ENCODE data around the gene NFIB. TPM values are rescaled to one million over a fixed set of nuclear protein-coding genes. Genes with fewer than 3 reads are reported as not detected.

NFIB gene
- total RNA-seq, 1 experiment from 2014 or later = 12.5 TPM

DNA sequence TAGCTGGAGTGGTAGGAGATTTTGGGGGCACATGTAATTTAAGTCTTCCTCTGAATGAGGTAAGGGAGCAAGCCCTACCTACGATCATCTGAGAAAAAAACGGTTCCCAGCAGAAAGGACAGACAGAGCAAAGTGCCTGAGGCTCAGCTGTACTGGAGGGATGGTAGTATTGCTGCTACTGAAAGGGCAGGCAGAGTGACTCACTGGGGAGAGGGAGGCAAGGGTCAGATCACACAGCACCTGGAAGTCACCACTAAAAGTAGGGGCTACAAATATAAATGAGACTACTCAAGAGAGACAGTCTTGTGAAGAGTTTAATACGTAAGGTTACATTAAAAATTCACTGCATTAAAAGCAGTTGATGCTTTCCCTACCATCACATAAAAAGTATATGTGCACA lies 75.9 kb downstream of the NFIB start (continued):
- TF ChIP-seq, protein P1, sequence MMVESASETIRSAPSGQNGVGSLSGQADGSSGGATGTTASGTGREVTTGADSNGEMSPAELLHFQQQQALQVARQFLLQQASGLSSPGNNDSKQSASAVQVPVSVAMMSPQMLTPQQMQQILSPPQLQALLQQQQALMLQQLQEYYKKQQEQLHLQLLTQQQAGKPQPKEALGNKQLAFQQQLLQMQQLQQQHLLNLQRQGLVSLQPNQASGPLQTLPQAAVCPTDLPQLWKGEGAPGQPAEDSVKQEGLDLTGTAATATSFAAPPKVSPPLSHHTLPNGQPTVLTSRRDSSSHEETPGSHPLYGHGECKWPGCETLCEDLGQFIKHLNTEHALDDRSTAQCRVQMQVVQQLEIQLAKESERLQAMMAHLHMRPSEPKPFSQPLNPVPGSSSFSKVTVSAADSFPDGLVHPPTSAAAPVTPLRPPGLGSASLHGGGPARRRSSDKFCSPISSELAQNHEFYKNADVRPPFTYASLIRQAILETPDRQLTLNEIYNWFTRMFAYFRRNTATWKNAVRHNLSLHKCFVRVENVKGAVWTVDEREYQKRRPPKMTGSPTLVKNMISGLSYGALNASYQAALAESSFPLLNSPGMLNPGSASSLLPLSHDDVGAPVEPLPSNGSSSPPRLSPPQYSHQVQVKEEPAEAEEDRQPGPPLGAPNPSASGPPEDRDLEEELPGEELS (CRISPR knock-in tag; IDR thresholded peaks at IDR 0.05) = no peak
- TF ChIP-seq, protein P2, sequence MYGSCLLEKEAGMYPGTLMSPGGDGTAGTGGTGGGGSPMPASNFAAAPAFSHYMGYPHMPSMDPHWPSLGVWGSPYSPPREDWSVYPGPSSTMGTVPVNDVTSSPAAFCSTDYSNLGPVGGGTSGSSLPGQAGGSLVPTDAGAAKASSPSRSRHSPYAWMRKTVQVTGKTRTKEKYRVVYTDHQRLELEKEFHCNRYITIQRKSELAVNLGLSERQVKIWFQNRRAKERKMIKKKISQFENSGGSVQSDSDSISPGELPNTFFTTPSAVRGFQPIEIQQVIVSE (CRISPR knock-in tag; IDR thresholded peaks at IDR 0.05; ENCODE audit: borderline replicate concordance) = no peak
- TF ChIP-seq, protein P3, sequence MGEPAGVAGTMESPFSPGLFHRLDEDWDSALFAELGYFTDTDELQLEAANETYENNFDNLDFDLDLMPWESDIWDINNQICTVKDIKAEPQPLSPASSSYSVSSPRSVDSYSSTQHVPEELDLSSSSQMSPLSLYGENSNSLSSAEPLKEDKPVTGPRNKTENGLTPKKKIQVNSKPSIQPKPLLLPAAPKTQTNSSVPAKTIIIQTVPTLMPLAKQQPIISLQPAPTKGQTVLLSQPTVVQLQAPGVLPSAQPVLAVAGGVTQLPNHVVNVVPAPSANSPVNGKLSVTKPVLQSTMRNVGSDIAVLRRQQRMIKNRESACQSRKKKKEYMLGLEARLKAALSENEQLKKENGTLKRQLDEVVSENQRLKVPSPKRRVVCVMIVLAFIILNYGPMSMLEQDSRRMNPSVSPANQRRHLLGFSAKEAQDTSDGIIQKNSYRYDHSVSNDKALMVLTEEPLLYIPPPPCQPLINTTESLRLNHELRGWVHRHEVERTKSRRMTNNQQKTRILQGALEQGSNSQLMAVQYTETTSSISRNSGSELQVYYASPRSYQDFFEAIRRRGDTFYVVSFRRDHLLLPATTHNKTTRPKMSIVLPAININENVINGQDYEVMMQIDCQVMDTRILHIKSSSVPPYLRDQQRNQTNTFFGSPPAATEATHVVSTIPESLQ (CRISPR knock-in tag; IDR thresholded peaks at IDR 0.05) = no peak
- TF ChIP-seq TEAD4 (CRISPR knock-in tag; IDR thresholded peaks at IDR 0.05) = no peak
- TF ChIP-seq ELF4 (CRISPR knock-in tag; IDR thresholded peaks at IDR 0.05; ENCODE audit: low read depth) = no peak

DNA sequence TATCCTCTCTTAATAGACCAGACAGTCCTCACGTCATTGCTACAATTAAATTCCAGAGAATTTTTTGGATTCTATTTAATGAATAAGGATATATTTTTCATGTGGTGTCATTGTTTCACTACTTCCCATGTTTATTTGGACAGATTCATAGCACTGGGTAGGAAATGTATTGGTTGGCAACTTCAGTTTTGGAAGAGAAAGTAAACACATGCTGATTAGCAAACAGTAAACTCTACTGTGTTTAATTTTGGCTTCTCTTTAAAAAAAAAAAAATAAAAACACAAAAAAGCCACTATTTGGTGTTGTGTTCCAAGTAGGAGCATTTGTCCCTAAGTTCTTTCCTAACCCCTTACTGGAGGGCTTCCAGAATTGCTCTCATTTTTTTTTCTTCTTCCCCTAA lies 77.3 kb downstream of the NFIB start:
- TF ChIP-seq NR1H2 (CRISPR knock-in tag; IDR thresholded peaks at IDR 0.05) = no peak
- no peak for TF ChIP-seq ZNF416 (CRISPR knock-in tag; IDR thresholded peaks at IDR 0.05)
- TF ChIP-seq, protein P4, sequence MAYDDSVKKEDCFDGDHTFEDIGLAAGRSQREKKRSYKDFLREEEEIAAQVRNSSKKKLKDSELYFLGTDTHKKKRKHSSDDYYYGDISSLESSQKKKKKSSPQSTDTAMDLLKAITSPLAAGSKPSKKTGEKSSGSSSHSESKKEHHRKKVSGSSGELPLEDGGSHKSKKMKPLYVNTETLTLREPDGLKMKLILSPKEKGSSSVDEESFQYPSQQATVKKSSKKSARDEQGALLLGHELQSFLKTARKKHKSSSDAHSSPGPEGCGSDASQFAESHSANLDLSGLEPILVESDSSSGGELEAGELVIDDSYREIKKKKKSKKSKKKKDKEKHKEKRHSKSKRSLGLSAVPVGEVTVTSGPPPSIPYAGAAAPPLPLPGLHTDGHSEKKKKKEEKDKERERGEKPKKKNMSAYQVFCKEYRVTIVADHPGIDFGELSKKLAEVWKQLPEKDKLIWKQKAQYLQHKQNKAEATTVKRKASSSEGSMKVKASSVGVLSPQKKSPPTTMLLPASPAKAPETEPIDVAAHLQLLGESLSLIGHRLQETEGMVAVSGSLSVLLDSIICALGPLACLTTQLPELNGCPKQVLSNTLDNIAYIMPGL (CRISPR knock-in tag; IDR thresholded peaks at IDR 0.05) = no peak
- TF ChIP-seq, protein P5, sequence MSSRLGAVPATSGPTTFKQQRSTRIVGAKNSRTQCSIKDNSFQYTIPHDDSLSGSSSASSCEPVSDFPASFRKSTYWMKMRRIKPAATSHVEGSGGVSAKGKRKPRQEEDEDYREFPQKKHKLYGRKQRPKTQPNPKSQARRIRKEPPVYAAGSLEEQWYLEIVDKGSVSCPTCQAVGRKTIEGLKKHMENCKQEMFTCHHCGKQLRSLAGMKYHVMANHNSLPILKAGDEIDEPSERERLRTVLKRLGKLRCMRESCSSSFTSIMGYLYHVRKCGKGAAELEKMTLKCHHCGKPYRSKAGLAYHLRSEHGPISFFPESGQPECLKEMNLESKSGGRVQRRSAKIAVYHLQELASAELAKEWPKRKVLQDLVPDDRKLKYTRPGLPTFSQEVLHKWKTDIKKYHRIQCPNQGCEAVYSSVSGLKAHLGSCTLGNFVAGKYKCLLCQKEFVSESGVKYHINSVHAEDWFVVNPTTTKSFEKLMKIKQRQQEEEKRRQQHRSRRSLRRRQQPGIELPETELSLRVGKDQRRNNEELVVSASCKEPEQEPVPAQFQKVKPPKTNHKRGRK (CRISPR knock-in tag; IDR thresholded peaks at IDR 0.05; ENCODE audit: borderline replicate concordance) = no peak
- no peak for TF ChIP-seq JUN (CRISPR knock-in tag; IDR thresholded peaks at IDR 0.05)
- TF ChIP-seq, protein P6, sequence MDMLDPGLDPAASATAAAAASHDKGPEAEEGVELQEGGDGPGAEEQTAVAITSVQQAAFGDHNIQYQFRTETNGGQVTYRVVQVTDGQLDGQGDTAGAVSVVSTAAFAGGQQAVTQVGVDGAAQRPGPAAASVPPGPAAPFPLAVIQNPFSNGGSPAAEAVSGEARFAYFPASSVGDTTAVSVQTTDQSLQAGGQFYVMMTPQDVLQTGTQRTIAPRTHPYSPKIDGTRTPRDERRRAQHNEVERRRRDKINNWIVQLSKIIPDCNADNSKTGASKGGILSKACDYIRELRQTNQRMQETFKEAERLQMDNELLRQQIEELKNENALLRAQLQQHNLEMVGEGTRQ (CRISPR knock-in tag; IDR thresholded peaks at IDR 0.05) = no peak
- no peak for TF ChIP-seq GRHL2 (CRISPR knock-in tag; IDR thresholded peaks at IDR 0.05; ENCODE audit: insufficient replicate concordance, severe bottlenecking)
- Mint-ChIP-seq H3K4me1 (peaks cover 49% of the 10 kb centered on the region), H3K27me3 (ENCODE audit: low read depth) (no peaks in the 10 kb centered on the region), H3K4me3 (no peak overlapping the region), H3K27ac (0 out of 2 replicates have a peak overlapping the region, but pooled peaks have one; percentile 16), H3K36me3 (no peaks in the 10 kb centered on the region), H3K9me3 (no peaks in the 10 kb centered on the region)
- POLR2A ChIA-PET = interaction anchor here (0.6 kb wide), 1 partner anchor 117 kb away, joined by 15 read pairs; no protein-coding TSS in a partner anchor
- no peak for DNase-seq (ENCODE audit: low spot score)
- no peak for ATAC-seq
- CTCF ChIA-PET = no interaction called here

DNA sequence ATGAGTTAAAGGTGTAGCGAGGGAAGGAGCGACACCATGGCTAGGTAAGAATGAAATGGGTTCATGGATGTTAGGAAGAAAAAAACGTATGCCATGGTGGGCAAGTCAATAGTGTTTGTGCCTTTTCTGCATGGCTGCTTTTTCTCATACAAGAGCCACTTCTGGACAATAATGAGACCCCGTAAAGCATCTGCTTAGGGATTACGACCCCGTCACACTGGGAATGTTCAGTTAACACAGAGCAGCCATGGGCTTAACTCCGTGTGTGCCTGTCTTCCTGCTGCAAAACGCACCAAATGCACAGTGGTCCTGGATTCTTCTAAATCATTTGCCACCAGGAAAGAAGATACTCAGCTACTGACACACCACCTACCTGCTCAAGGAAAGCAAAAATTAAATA lies 81.8 kb downstream of the NFIB start:
- no peaks in the 10 kb centered on the region for H3K27me3 Mint-ChIP-seq (ENCODE audit: low read depth)
- no peak overlapping the region for H3K4me3 Mint-ChIP-seq
- no peaks in the 10 kb centered on the region for H3K36me3 Mint-ChIP-seq
- peaks cover 11% of the 10 kb centered on the region for H3K4me1 Mint-ChIP-seq
- CTCF ChIA-PET = no interaction called here
- DNase-seq (ENCODE audit: low spot score) (no peak), ATAC-seq (no peak)
- no peaks in the 10 kb centered on the region for H3K9me3 Mint-ChIP-seq
- H3K27ac Mint-ChIP-seq = no peak overlapping the region
- POLR2A ChIA-PET = no interaction called here
- TF ChIP-seq NFATC4 (CRISPR knock-in tag; IDR thresholded peaks at IDR 0.05) (no peak), CREM (CRISPR knock-in tag; IDR thresholded peaks at IDR 0.05) (no peak), RELA (CRISPR knock-in tag; IDR thresholded peaks at IDR 0.05; ENCODE audit: borderline replicate concordance) (no peak), HMGA2 (CRISPR knock-in tag; IDR thresholded peaks at IDR 0.05) (no peak), JAZF1 (CRISPR knock-in tag; IDR thresholded peaks at IDR 0.05) (no peak), JUN (CRISPR knock-in tag; IDR thresholded peaks at IDR 0.05) (no peak)
- TF ChIP-seq, protein P7, sequence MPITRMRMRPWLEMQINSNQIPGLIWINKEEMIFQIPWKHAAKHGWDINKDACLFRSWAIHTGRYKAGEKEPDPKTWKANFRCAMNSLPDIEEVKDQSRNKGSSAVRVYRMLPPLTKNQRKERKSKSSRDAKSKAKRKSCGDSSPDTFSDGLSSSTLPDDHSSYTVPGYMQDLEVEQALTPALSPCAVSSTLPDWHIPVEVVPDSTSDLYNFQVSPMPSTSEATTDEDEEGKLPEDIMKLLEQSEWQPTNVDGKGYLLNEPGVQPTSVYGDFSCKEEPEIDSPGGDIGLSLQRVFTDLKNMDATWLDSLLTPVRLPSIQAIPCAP (CRISPR knock-in tag; IDR thresholded peaks at IDR 0.05) = no peak
- TF ChIP-seq, protein P8, sequence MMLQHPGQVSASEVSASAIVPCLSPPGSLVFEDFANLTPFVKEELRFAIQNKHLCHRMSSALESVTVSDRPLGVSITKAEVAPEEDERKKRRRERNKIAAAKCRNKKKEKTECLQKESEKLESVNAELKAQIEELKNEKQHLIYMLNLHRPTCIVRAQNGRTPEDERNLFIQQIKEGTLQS (CRISPR knock-in tag; conservative IDR thresholded peaks at IDR 0.05) = no peak
- TF ChIP-seq, protein P9, sequence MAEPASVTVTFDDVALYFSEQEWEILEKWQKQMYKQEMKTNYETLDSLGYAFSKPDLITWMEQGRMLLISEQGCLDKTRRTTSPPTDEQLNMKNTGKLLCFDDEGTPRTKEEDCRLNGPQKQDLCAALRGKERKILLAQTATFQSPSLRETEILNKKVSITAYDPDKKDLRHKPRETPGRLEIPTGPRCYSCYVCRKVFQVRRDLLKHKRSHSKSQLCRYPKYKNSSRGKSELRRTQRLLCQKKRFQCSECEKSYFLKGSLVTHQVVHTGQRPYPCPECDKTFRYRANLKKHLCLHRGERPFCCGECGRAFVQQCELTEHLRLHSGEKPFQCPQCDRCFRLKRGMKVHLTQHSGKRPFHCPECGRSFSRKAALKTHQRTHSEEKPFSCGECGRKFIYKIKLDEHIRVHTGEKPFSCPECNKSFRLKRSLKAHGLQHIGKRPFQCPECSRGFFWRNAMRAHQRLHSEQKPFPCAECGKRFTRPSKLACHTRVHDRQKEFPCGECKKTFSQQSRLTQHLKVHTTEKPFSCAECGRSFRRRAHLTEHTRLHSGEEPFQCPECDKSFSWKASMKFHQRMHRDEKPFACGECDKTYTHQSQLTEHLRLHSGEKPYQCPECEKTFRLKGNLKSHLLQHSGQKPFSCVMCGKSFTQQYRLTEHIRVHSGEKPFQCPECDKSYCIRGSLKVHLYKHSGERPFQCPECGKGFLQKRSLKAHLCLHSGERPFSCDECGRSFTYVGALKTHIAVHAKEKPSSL (CRISPR knock-in tag; conservative IDR thresholded peaks at IDR 0.05) = no peak
- TF ChIP-seq, protein P6 (CRISPR knock-in tag; IDR thresholded peaks at IDR 0.05) = no peak
